WTC11 (cell line): ENCODE results near the gene BFSP2. TPM values are rescaled to one million over a fixed set of nuclear protein-coding genes. Genes with fewer than 3 reads are reported as not detected.

Experiments
- ATAC-seq: fragments of 200-7000 bp; cut with Tn5 transposase; 2 replicates; pipeline ENCODE4 v1.10.0; 2021; ENCODE audit warnings: mild to moderate bottlenecking, moderate library complexity
- CTCF ChIA-PET: fragments of 300-600 bp; sonication (Branson Sonifier 250); formaldehyde crosslinking; loops from one replicate; lab custom pipeline; 2021; ENCODE audit warnings: antibody characterized with exemption; lab: Charles Lee
- POLR2A ChIA-PET: fragments of 350-600 bp; sonication (Branson Sonifier 250); formaldehyde crosslinking; loops from one replicate; lab custom pipeline; 2021; ENCODE audit warnings: antibody characterized with exemption; lab: Charles Lee
- DNase-seq: peaks from one replicate; pipeline ENCODE4 v3.0.0; 2021; ENCODE audit warnings: low spot score
- H3K27ac Mint-ChIP-seq: 2 replicates; pipeline ENCODE4 v1.8.0; 2021; ENCODE audit warnings: mixed read lengths
- H3K27me3 Mint-ChIP-seq: 2 replicates; pipeline ENCODE4 v1.8.0; 2021; ENCODE audit warnings: low read depth, mild to moderate bottlenecking, moderate library complexity, mixed read lengths
- H3K36me3 Mint-ChIP-seq: 2 replicates; pipeline ENCODE4 v1.8.0; 2021; ENCODE audit warnings: mixed read lengths
- H3K4me1 Mint-ChIP-seq: 2 replicates; pipeline ENCODE4 v1.8.0; 2022; ENCODE audit warnings: mixed read lengths
- H3K4me3 Mint-ChIP-seq: 2 replicates; pipeline ENCODE4 v1.8.0; 2021; ENCODE audit warnings: mild to moderate bottlenecking, moderate library complexity, mixed read lengths
- H3K9me3 Mint-ChIP-seq: 2 replicates; pipeline ENCODE4 v1.8.0; 2021; ENCODE audit warnings: mixed read lengths
- AFF4 ChIP-seq: sonication (generic); formaldehyde crosslinking; IDR thresholded peaks from 2 replicates; pipeline ENCODE4 v1.8.1; 2023; ENCODE audit warnings: mild to moderate bottlenecking, missing genetic modification reagents, borderline replicate concordance
- ATF1 ChIP-seq: sonication (generic); formaldehyde crosslinking; IDR thresholded peaks from 2 replicates; pipeline ENCODE4 v1.8.1; 2023; ENCODE audit warnings: mild to moderate bottlenecking, moderate library complexity, missing genetic modification reagents
- CBFB ChIP-seq: sonication (generic); formaldehyde crosslinking; IDR thresholded peaks from 2 replicates; pipeline ENCODE4 v1.8.1; 2022; ENCODE audit warnings: mild to moderate bottlenecking, low read depth, missing genetic modification reagents
- CREM ChIP-seq: sonication (generic); formaldehyde crosslinking; IDR thresholded peaks from 2 replicates; pipeline ENCODE4 v1.8.1; 2022; ENCODE audit warnings: mild to moderate bottlenecking, missing genetic modification reagents, moderate library complexity
- CTCF ChIP-seq: fragments of 200-600 bp; IDR thresholded peaks from 2 replicates; pipeline ENCODE4 v1.8.0; 2022; ENCODE audit warnings: antibody characterized with exemption
- E2F5 ChIP-seq: sonication (generic); formaldehyde crosslinking; IDR thresholded peaks from 2 replicates; pipeline ENCODE4 v1.8.1; 2022; ENCODE audit warnings: mild to moderate bottlenecking, moderate library complexity, missing genetic modification reagents
- EMX1 ChIP-seq: fragments of 250-450 bp; sonication (Bioruptor Pico); IDR thresholded peaks from 2 replicates; pipeline ENCODE4 v1.8.0; 2021; ENCODE audit warnings: mild to moderate bottlenecking
- ETV6 ChIP-seq: sonication (generic); formaldehyde crosslinking; IDR thresholded peaks from 2 replicates; pipeline ENCODE4 v1.8.1; 2022; ENCODE audit warnings: mild to moderate bottlenecking, missing genetic modification reagents
- GABPB1 ChIP-seq: sonication (generic); formaldehyde crosslinking; IDR thresholded peaks from 2 replicates; pipeline ENCODE4 v1.8.1; 2023; ENCODE audit warnings: mild to moderate bottlenecking, missing genetic modification reagents
- IRF2 ChIP-seq: sonication (generic); formaldehyde crosslinking; IDR thresholded peaks from 2 replicates; pipeline ENCODE4 v1.8.0; 2022; ENCODE audit warnings: low read depth, missing genetic modification reagents, borderline replicate concordance
- JAZF1 ChIP-seq: fragments of 250-450 bp; sonication (Bioruptor Pico); IDR thresholded peaks from 2 replicates; pipeline ENCODE4 v1.9.0; 2021; ENCODE audit warnings: moderate library complexity, mild to moderate bottlenecking, inconsistent platforms
- JUN ChIP-seq: sonication (generic); formaldehyde crosslinking; IDR thresholded peaks from 2 replicates; pipeline ENCODE4 v1.8.0; 2023; ENCODE audit warnings: mild to moderate bottlenecking, missing genetic modification reagents
- KAT7 ChIP-seq: sonication (generic); formaldehyde crosslinking; IDR thresholded peaks from 2 replicates; pipeline ENCODE4 v1.8.1; 2023; ENCODE audit warnings: missing genetic modification reagents, mild to moderate bottlenecking, borderline replicate concordance
- MXD4 ChIP-seq: fragments of 250-450 bp; sonication (Bioruptor Pico); IDR thresholded peaks from 2 replicates; pipeline ENCODE4 v1.8.0; 2021; ENCODE audit warnings: mild to moderate bottlenecking, moderate library complexity, borderline replicate concordance
- NFYB ChIP-seq: sonication (generic); formaldehyde crosslinking; conservative IDR thresholded peaks from 2 replicates; pipeline ENCODE4 v1.8.0; 2022; ENCODE audit warnings: low read depth, missing genetic modification reagents
- NR1H2 ChIP-seq: sonication (generic); formaldehyde crosslinking; IDR thresholded peaks from 2 replicates; pipeline ENCODE4 v1.9.0; 2021; ENCODE audit warnings: mild to moderate bottlenecking, moderate library complexity, missing genetic modification reagents
- NR2C2 ChIP-seq: sonication (generic); formaldehyde crosslinking; IDR thresholded peaks from 2 replicates; pipeline ENCODE4 v1.8.0; 2022; ENCODE audit warnings: mild to moderate bottlenecking, missing genetic modification reagents
- PREB ChIP-seq: sonication (generic); formaldehyde crosslinking; IDR thresholded peaks from 2 replicates; pipeline ENCODE4 v1.8.1; 2022; ENCODE audit warnings: mild to moderate bottlenecking, missing genetic modification reagents, moderate library complexity, borderline replicate concordance
- RORB ChIP-seq: fragments of 250-450 bp; sonication (Bioruptor Pico); IDR thresholded peaks from 2 replicates; pipeline ENCODE4 v1.9.0; 2021; ENCODE audit warnings: mild to moderate bottlenecking
- SOX15 ChIP-seq: fragments of 250-450 bp; sonication (Bioruptor Pico); IDR thresholded peaks from 2 replicates; pipeline ENCODE4 v1.9.0; 2021; ENCODE audit warnings: mild to moderate bottlenecking
- TEAD4 ChIP-seq: sonication (generic); formaldehyde crosslinking; IDR thresholded peaks from 2 replicates; pipeline ENCODE4 v1.8.0; 2022; ENCODE audit warnings: mild to moderate bottlenecking, missing genetic modification reagents
- TP53 ChIP-seq: sonication (generic); formaldehyde crosslinking; IDR thresholded peaks from 2 replicates; pipeline ENCODE4 v1.8.1; 2023; ENCODE audit warnings: mild to moderate bottlenecking, missing genetic modification reagents
- ZNF138 ChIP-seq: sonication (generic); formaldehyde crosslinking; conservative IDR thresholded peaks from 2 replicates; pipeline ENCODE4 v1.8.1; 2022; ENCODE audit warnings: mild to moderate bottlenecking, moderate library complexity, missing genetic modification reagents
- ZNF219 ChIP-seq: sonication (generic); formaldehyde crosslinking; IDR thresholded peaks from 2 replicates; pipeline ENCODE4 v1.8.0; 2023; ENCODE audit warnings: missing genetic modification reagents, mild to moderate bottlenecking, borderline replicate concordance
- ZNF416 ChIP-seq: fragments of 250-450 bp; sonication (Bioruptor Pico); IDR thresholded peaks from 2 replicates; pipeline ENCODE4 v1.9.0; 2021; ENCODE audit warnings: mild to moderate bottlenecking, inconsistent platforms
- ZSCAN18 ChIP-seq: fragments of 250-450 bp; sonication (Bioruptor Pico); IDR thresholded peaks from 2 replicates; pipeline ENCODE4 v2.1.2; 2022; ENCODE audit warnings: mild to moderate bottlenecking, moderate library complexity
- total RNA-seq: library from RNA; stranded (reverse); gene quantifications from 3 replicates; pipeline ENCODE4 v1.2.3, GENCODE V29; 2021

Gene BFSP2
- total RNA-seq, 1 experiment from 2014 or later: not detected

- POLR2A ChIA-PET: no interaction called here
- H3K36me3 Mint-ChIP-seq: no peaks in the 10 kb centered on the region
- CTCF ChIA-PET: interaction anchor here (1.1 kb wide), 1 partner anchor 326 kb away, joined by 3 read pairs; no protein-coding TSS in a partner anchor
- H3K27ac Mint-ChIP-seq: no peak overlapping the region
- no peak overlapping the region for H3K4me3 Mint-ChIP-seq
- H3K4me1 Mint-ChIP-seq: peaks cover 10% of the 10 kb centered on the region
- TF ChIP-seq JAZF1 (CRISPR knock-in tag) (no peak), CTCF (no peak), TP53 (CRISPR knock-in tag) (no peak), ATF1 (CRISPR knock-in tag) (no peak), CBFB (no peak), EMX1 (CRISPR knock-in tag) (no peak), JUN (no peak), NR1H2 (CRISPR knock-in tag) (no peak), KAT7 (CRISPR knock-in tag) (no peak), NFYB (CRISPR knock-in tag) (no peak), CREM (CRISPR knock-in tag) (no peak), ZSCAN18 (CRISPR knock-in tag) (no peak), TEAD4 (CRISPR knock-in tag) (no peak)
- TF ChIP-seq, all 79 proteins: peak for 0
- DNase-seq: no peak
- ATAC-seq: no peak
- H3K9me3 Mint-ChIP-seq: no peaks in the 10 kb centered on the region
- H3K27me3 Mint-ChIP-seq: no peaks in the 10 kb centered on the region; the same call in 1 of the 2 replicates
Observed at GRCh38 chr3:133366921-133367320, 32.9 kb upstream of the BFSP2 start.

GRCh38 chr3:133367403-133367802 is 32.5 kb upstream of the BFSP2 start:
- DNase-seq (no peak), ATAC-seq (no peak)
- Mint-ChIP-seq H3K9me3 (no peaks in the 10 kb centered on the region), H3K27ac (no peak overlapping the region), H3K4me1 (peaks cover 7% of the 10 kb centered on the region), H3K27me3 (no peaks in the 10 kb centered on the region; the same call in 1 of the 2 replicates)
- CTCF ChIA-PET: interaction anchor here (1.1 kb wide), 1 partner anchor 326 kb away, joined by 3 read pairs; no protein-coding TSS in a partner anchor
- TF ChIP-seq RORB: no peak
- no peak for TF ChIP-seq NR2C2 (CRISPR knock-in tag)
- TF ChIP-seq ETV6 (CRISPR knock-in tag): no peak
- TF ChIP-seq E2F5 (CRISPR knock-in tag): no peak
- TF ChIP-seq IRF2 (CRISPR knock-in tag): no peak
- no peak for TF ChIP-seq GABPB1 (CRISPR knock-in tag)
- TF ChIP-seq, all 79 proteins: peak for 0
- Mint-ChIP-seq H3K36me3 (no peaks in the 10 kb centered on the region), H3K4me3 (no peak overlapping the region)
- POLR2A ChIA-PET: no interaction called here

- Mint-ChIP-seq H3K4me1 (peaks cover 2% of the 10 kb centered on the region), H3K4me3 (no peak overlapping the region), H3K27ac (no peak overlapping the region), H3K36me3 (no peaks in the 10 kb centered on the region), H3K9me3 (no peaks in the 10 kb centered on the region), H3K27me3 (no peaks in the 10 kb centered on the region; the same call in 1 of the 2 replicates)
- ChIA-PET CTCF (no interaction called here), POLR2A (no interaction called here)
- ATAC-seq (no peak), DNase-seq (no peak)
- TF ChIP-seq AFF4 (CRISPR knock-in tag) (no peak), ZNF219 (CRISPR knock-in tag) (no peak), ZNF138 (CRISPR knock-in tag) (no peak), SOX15 (CRISPR knock-in tag) (no peak), NR1H2 (CRISPR knock-in tag) (no peak), ZNF416 (CRISPR knock-in tag) (no peak), MXD4 (CRISPR knock-in tag) (no peak), PREB (CRISPR knock-in tag) (no peak)
Observed at GRCh38 chr3:133367956-133368355, 31.9 kb upstream of the BFSP2 start.
